Measurements from ENCODE around the gene PPM1L. TPM values are rescaled to one million over a fixed set of nuclear protein-coding genes. Genes with fewer than 3 reads are reported as not detected.
"Not testable (repeated sequence)": the region's sequence is repeated elsewhere in the genome, so short reads cannot be mapped to it uniquely, and the experiment has no call there.

The PPM1L gene
- total RNA-seq, 6 experiments from 2014 or later: 1.3 to 1.7 (median 1.6) TPM

DNA sequence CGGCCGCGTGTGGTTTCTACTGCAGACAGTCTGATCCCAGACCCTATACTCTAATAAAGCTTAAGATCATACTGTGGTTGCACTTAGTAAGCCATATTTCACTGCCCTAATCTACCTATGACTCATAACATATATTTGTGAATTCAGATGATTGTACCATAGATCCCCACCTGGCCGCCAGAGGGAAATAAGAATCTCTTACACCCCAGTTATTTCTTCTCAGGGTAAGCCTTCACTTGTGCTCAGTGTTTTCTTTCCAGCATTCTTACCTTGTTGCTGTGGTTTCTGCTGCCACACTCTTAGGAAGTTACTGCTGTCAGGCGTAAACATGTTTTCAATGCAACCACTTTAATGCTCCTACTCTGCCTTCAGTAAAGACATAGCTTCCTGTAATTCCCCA lies 243.2 kb downstream of the PPM1L start:
- DNase-seq: no peak

DNA sequence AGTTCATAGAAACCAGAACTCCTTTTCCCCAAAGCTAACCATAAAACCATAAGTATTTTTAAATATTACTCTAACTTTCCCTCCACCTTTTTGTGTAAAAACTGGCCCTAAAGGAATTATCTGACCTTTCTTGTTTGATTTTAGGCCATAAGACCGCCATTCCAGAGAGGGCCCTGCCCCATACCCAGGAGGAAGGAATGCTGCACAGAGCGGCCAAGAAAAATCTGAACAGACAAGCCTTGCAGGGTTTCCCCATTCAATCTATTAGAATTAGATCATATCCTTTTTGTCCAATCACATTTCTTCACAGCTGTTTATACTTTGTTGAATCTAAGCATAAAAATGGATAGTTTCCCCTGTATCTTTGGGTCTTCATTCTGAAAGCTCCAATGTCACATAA lies 252.1 kb downstream of the PPM1L start:
- Mint-ChIP-seq H3K9me3 (peaks cover 24% of the 10 kb centered on the region), H3K27ac (no peak overlapping the region), H3K27me3 (ENCODE audit: insufficient read depth) (no peaks in the 10 kb centered on the region), H3K36me3 (ENCODE audit: low read depth) (no peaks in the 10 kb centered on the region), H3K4me1 (ENCODE audit: low read depth) (no peaks in the 10 kb centered on the region), H3K4me3 (no peak overlapping the region)
- DNase-seq: no peak
- TF ChIP-seq, protein P1, sequence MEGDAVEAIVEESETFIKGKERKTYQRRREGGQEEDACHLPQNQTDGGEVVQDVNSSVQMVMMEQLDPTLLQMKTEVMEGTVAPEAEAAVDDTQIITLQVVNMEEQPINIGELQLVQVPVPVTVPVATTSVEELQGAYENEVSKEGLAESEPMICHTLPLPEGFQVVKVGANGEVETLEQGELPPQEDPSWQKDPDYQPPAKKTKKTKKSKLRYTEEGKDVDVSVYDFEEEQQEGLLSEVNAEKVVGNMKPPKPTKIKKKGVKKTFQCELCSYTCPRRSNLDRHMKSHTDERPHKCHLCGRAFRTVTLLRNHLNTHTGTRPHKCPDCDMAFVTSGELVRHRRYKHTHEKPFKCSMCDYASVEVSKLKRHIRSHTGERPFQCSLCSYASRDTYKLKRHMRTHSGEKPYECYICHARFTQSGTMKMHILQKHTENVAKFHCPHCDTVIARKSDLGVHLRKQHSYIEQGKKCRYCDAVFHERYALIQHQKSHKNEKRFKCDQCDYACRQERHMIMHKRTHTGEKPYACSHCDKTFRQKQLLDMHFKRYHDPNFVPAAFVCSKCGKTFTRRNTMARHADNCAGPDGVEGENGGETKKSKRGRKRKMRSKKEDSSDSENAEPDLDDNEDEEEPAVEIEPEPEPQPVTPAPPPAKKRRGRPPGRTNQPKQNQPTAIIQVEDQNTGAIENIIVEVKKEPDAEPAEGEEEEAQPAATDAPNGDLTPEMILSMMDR (IDR thresholded peaks at IDR 0.05): no peak

More for the DNA sequence above, 243.2 kb downstream of the PPM1L start:
- Mint-ChIP-seq H3K36me3 (ENCODE audit: low read depth) (no peaks in the 10 kb centered on the region), H3K9me3 (peaks cover 15% of the 10 kb centered on the region), H3K27ac (no peak overlapping the region), H3K27me3 (ENCODE audit: insufficient read depth) (no peaks in the 10 kb centered on the region), H3K4me3 (no peak overlapping the region), H3K4me1 (ENCODE audit: low read depth) (no peaks in the 10 kb centered on the region)
- TF ChIP-seq, protein P1 (IDR thresholded peaks at IDR 0.05): no peak

DNA sequence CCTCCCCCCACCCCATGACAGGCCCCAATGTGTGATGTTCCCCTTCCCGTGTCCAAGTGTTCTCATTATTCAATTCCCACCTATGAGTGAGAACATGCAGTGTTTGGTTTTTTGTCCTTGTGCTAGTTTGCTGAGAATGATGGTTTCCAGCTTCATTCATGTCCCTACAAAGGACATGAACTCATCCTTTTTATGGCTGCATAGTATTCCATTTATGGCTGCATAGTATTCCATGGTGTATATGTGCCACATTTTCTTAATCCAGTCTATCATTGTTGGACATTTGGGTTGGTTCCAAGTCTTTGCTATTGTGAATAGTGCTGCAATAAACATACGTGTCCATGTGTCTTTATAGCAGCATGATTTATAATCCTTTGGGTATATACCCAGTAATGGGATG lies 254.1 kb downstream of the PPM1L start:
- DNase-seq; H3K4me3 Mint-ChIP-seq; H3K27ac Mint-ChIP-seq; H3K27me3 Mint-ChIP-seq (ENCODE audit: insufficient read depth); H3K36me3 Mint-ChIP-seq (ENCODE audit: low read depth); H3K4me1 Mint-ChIP-seq (ENCODE audit: low read depth): not testable (repeated sequence)
- peaks cover 29% of the 10 kb centered on the region for H3K9me3 Mint-ChIP-seq

DNA sequence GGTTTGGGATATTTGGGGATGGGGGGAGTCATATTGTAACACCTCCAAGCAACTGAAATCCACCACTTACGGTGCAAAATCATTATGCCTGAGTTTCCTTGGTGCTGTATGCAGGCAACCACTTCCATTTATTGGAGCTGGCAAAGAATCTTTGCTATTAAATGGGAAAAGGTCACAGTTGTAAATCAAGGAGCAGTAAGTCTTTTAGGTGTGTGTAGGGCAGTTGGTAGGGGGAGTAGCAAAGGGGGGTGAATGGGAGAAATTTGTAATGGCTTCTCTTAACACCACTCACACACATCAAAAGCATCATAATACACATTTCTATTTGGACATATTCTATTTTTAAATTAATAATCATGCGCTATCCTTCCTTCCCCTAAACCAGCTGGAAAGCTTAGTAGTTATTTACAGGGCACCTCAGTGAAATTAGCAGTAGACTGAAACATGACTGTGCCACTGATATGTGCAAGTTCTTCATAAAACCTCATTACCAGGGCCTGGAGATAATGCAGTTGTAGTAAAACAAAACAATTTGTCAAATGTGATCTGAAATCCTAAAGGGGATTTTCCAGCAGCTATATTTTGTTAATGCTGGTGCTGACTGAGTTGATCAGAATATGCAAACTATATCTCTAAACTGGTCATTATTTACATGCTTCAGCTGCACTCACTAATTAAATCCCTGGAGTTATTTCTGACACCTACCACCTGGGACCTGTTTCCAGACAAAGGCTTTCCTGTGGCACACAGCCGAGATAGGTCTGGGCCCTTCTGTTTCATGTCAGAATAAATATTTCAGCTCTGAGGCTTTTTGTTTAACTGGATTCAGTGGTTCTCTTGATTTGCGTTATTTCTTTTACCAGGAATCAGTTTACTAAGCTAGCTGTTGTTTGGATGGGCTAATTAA lies 259.1 kb downstream of the PPM1L start:
- H3K27me3 Mint-ChIP-seq (ENCODE audit: insufficient read depth): no peaks in the 10 kb centered on the region
- TF ChIP-seq, protein P1 (IDR thresholded peaks at IDR 0.05): no peak
- H3K4me3 Mint-ChIP-seq: no peak overlapping the region
- H3K9me3 Mint-ChIP-seq: peaks cover 16% of the 10 kb centered on the region
- H3K27ac Mint-ChIP-seq: no peak overlapping the region
- H3K36me3 Mint-ChIP-seq (ENCODE audit: low read depth): no peaks in the 10 kb centered on the region
- DNase-seq: no peak
- H3K4me1 Mint-ChIP-seq (ENCODE audit: low read depth): no peaks in the 10 kb centered on the region

DNA sequence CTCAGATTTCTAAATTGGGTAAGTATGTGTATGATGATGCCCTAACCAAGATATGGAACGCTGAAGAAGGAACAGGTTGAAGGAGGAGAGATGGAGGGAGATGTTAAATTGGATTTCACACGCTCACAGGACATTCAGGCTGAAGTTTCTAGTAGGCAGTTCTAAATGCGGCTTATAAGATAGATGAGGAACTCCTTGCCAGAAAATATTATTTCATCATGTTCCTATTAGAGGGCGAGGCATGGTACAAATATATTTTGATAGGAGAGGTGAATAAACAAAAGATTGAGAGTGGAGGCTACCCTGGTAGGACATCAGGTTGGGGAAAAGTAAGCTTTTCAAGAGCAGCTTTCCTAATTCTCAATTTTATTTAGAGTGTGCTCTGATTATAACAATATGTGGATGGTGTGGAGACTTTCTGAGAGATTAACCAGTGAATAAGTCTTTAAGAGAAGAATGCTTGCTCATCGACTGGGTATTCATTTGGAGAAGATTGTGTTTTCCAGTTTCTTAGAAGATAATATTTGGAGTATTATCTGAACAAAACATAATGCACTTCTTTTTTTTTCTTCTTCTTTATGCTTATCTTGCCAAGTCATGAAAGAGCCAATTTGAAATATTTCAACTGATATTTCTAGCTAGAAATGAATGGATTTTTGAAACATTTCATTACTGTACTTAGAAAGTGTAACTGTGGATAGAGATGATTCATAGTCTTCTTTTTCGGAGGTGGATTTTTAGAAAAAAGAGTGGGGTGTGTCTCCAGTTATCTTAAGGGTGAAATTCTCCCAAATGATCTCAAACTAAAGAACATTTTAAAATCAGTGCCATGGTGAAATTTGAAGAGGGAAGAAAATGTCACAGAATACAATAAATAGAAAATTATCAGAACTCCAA lies 260.6 kb downstream of the PPM1L start:
- Mint-ChIP-seq H3K4me1 (ENCODE audit: low read depth) (no peaks in the 10 kb centered on the region), H3K9me3 (peaks cover 19% of the 10 kb centered on the region), H3K27me3 (ENCODE audit: insufficient read depth) (no peaks in the 10 kb centered on the region), H3K4me3 (no peak overlapping the region), H3K36me3 (ENCODE audit: low read depth) (no peaks in the 10 kb centered on the region), H3K27ac (no peak overlapping the region)
- TF ChIP-seq, protein P1 (IDR thresholded peaks at IDR 0.05): no peak
- DNase-seq: no peak
